NCI-H2196 treated with DMSO at 0.1 percent for 48 hours (cell line): ENCODE results near the gene TMEM143.
A peak's percentile ranks its signal among the peaks of the same experiment; 100 is the strongest.
"Not testable (repeated sequence)": the region's sequence is repeated elsewhere in the genome, so short reads cannot be mapped to it uniquely, and the experiment has no call there.

ENCODE experiments used
- DNase-seq: peaks from one replicate; lab custom pipeline; 2025; ENCODE audit not compliant: unreplicated experiment; lab: John Stamatoyannopoulos, UW

TMEM143 gene

DNA sequence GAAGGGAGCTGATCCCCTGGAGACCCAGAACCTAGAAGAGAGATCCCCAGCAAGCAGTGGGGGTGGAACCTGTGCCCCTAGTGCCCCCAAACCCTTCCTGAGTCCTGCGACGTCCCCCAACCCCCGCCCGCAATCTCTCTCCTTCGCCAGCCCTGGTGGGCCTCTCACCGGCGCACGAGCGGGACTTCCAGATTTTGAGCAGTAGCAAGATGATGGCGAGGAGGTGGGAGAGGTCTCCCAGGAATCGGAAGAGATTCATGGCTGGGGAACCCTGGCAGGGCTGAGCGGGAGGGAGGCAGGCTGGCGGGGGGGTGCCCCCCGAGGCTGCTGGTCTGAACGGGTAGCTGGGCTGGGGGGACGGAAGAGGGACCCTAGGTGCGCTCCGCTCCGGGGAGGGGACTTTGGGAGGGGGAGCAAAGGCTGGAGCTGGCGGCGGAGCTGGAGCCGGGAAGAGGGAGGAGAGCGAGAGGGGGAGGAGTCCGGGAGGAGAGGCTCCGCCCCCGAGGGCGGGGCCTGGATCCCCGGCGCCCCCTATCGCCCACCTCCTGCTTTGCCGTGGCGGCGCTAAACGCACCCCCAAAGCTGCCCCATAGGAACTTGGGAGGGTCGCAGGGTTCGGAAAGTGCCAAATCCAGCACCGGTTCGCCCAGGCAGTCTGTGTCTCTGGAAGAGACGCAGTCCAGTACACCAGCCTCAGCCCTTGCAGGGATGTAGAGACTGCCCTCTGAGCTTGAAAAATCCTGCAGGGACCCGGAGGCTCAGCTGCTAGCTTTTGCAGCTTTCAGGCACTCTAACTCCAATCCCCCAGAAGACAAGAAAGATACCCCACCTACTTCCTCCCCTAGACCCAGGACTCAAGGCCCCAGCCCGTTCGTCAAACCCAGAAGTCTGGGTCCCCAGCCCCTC is 27.6 kb upstream of the TMEM143 start, which contains the start of gene KDELR1:
TSS of gene KDELR1 (minus strand) at position 452 of the 906 bp plus-strand sequence. CDS start at position 259, 193 bp downstream.
- peak; percentile 60 for DNase-seq

- no peak for DNase-seq
Measured at GRCh38 chr19:48390188-48391099, 26.7 kb upstream of the TMEM143 start.

- DNase-seq = no peak
Measured at GRCh38 chr19:48386981-48387380, 23.2 kb upstream of the TMEM143 start.

GRCh38 chr19:48385461-48386087 is 21.8 kb upstream of the TMEM143 start:
- no peak for DNase-seq

GRCh38 chr19:48382286-48382685 is 18.5 kb upstream of the TMEM143 start:
- no peak for DNase-seq

DNA sequence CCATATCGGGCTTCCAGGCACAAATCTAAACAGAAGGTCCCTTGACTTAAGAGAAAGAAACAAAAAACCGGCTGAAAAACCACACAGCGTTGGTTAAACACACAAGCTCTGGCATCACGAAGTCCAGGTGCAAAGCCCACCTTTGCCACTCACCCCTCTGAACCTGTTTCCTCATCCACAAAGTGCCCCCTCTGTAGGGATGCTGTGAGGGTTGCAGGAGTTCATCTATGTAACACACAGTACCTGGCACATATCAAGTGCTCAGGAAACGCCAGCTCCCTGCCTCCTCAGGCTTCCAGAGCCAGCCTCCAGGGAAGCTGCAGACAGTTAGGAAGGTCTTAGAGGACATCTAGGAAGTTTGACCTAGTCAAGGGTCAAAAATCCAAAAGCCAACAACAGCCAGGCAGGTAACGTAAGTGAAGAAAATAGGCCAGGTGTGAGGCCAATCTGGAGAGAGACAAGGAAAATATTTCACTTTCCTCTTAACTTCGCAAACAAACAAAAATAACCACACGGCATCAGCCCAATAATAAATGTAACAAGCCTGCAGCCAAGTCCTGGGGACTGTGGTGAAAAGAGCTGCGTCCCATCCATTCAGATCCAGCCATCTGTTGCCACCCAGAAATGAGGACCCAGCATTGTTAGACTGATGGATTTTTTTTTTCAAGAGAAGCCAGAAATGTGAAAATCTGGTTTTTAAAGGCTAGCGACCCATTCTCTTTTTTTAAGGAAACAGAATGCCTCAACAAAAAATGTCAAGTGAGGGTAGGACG is 17.6 kb upstream of the TMEM143 start:
- no peak for DNase-seq

DNA sequence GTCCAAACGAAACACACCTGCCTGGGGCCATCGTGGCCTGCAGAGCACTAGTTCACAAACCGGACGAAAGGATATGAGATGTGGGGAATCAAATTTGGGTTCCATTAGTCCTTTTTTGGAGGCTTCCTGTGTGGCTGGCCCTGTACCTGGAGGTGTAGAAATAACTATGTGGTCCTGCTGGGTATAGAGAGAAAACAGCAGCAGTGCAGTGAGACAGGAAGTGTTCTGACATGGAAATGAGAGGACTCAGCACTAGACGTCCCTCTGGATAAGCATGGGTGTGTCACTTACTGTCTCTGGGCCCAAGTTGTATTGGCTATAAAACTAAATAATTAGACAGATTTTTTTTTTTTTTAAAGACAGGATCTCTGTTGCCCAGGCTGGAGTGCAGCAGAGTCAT is 15.3 kb upstream of the TMEM143 start:
- no peak for DNase-seq

DNA sequence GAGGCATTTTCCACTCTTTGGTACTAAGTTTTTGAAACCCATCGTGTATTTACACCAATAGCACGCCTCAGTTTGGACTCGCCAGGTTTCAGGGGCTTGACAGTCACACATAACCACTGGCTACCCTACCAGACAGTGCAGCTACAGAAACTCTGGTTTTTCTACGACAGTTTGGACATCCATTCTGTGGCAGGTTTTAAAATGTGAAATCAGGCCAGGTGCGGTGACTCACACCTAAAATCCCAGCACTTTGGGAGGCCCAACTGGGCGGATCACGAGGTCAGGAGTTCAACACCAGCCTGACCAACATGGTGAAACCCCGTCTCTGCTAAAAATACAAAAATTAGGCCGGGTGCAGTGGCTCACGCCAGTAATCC is 14.4 kb upstream of the TMEM143 start:
- no peak for DNase-seq

GRCh38 chr19:48373567-48373966 is 9.8 kb upstream of the TMEM143 start:
- no peak for DNase-seq

DNA sequence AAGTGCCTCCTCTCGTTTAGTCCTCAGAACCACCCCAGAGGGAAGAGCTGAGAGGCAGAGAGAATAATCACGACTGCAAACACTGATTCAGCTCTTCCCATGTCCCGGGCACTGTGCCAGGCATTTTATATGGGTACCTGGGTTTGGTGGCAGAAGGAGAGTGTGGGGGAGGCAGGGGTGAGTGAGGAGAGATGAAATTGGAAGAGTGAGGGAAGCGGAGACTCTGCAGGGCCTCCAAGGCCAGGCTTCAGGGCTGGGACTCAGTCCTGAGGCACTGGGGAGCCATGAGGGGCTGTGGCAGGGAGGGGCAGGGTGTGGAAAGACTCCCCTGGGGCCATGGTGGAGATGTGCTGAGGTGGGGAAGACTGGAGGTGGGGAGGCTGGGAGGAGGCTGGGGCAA is 9.2 kb upstream of the TMEM143 start:
- no peak for DNase-seq

DNA sequence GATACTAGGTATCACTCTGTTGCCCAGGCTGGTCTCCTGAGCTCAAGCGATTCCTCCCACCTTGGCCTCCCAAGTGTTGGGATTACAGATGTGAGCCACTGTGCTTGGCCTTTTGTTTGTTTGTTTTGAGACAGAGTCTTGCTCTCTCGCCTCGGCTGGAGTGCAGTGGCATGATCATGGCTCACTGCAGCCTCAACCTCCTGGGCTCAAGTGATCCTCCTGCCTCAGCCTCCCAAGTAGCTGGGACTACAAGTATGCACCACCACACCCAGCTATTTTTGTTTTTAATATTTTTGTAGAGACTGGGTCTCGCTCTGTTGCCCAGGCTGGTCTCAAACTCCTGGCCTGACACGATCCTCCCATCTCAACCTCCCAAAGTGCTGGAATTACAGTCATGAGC is 8.0 kb upstream of the TMEM143 start:
- not testable (repeated sequence) for DNase-seq

DNA sequence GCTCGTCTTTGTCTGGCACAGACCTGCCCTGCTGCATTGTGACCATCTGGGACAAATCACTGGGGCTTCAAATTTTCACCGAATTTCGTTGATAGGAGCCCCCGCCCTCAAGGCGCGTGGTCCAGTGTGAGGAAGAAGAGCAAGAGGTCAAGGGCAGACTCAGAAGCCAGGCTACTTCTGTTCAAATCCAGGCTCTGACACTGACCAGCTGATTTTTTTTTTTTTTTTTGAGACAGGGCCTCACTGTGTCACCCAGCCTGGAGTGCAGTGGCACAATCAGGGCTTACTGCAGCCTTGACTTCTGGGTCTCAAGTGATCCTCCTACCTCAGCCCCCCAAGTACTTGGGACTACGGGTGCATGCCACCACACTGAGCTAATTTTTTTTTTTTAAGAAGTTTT is 7.6 kb upstream of the TMEM143 start:
- DNase-seq = no peak

DNA sequence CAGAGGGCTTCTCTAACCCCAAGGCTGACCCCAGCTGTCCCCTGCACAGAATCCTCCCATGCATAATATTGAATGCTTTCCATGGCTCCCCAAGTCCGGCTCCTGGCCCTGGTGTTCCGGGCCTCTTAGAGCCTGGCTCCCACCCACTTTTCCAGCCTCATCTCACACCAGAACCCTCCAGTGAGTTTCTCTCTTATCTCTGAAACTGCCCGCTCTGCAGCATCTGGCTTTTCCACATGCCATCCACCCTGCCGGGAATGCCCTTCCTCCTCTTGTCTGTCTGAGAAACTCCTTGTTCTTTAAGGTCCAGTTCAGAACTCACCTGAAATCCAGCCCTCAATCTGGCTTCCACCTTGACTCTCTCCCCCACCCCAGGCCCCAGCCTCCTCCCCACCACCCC is 7.2 kb upstream of the TMEM143 start:
- DNase-seq = no peak

GRCh38 chr19:48368936-48369335 is 5.2 kb upstream of the TMEM143 start:
- no peak for DNase-seq

DNA sequence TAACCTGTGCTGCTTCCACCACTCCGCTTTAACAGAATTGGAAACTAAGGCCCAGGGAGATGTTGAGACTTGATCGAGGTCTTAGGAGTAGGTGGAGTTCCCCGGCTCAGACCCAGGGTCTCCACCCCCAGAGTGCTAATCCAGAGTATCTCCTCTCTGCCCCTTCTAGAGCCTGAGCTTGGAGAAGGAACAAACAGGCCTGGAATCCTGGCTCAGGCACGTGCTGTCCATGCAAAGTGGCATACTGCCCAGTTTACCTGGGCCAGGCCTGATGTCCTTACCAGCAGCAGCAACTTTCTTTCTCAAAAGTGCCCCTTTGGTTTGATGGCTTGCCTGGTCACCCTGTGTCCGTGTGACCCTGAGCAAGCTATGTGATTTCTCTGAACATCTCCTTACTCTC is 4.1 kb upstream of the TMEM143 start:
- DNase-seq = no peak

- no peak for DNase-seq
Measured at GRCh38 chr19:48365602-48366001, 1.9 kb upstream of the TMEM143 start.

DNA sequence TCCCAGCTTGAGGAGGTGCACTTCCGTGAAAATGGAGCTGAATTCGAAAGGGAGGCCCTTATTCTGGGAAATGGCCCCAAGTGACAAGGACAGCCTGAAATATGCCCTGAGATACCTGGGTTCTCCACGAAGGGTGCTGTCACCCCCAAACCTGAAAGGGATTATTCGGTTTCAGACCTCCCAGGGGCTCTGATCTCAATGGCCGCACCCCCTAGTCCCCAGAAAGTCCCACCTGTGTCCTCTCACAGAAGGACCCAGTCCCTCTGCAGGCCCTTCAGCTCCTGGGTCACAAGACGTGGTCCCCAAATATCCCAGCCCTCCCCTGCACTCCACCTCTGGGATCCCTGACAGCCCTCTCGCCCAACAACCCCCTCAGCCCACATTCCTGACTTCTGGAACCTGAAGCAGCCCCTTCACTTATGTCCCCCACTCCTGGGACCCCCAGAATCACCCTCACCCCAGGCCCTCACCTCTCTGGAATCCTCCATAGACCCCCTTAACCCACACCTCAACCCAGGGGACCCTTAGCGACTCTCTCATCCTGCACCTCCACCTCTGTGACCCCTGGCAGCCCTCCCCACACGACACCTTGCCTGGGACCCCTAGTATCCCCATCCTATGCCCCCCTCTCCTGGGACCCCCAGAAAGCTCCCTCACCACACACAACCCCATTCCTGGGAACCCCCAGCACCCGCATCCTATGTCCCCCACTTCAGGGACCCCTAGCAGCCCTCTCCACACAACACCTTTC is 1.0 kb upstream of the TMEM143 start:
- DNase-seq = no peak

- DNase-seq = no peak
Measured at GRCh38 chr19:48363500-48363809, 285 bp downstream of the TMEM143 start.

DNA sequence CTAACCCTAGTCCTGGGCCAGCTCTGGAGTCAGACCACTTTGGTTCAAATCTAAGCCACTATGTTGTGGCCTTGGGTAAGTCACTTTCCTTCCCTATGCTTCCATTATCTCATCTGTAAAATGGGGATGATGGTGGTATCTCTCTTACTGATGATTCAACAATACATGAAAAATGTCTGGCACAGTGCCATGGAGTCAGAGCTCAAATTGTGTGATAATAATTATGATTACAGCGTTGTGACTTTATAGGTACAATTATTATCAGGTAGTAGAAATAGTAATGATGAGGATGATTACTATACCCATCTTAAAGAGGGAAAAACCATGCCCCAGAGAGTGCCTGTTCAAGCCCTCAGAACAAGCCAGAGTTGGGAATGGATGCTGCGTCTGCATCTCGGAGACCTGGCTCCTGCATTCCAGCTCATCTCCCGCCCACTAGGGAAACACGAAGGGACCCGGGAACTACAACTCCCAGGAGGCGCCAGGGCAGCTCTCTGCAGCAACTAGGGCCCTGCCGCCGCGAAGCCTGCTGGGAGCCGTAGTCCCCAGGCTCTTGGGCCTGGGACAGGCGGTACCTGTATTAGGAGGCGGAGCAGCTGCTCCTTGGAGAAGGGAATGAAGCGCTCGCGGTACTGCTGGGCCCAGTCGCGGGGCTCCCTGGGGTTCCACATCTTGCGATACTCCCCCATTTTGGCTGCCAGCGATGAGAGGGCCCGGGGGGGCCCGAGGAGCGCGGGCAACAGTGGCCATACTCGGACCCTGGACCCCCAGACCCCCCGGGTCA is 832 bp downstream of the TMEM143 start:
- peak; percentile 95 for DNase-seq
